Neuron (in vitro differentiated cells): ENCODE data around the gene OBSL1.

Experiments
- H2AFZ ChIP-seq: one replicate; pipeline ENCODE4 v1.6.1; 2013; ENCODE audit warnings: low read depth, mild to moderate bottlenecking, inconsistent platforms, low read length, moderate library complexity
- H3K27me3 ChIP-seq: one replicate; pipeline ENCODE4 v1.6.1; 2013; ENCODE audit warnings: low read length; ENCODE audit not compliant: insufficient read depth
- H3K36me3 ChIP-seq: one replicate; pipeline ENCODE4 v1.6.1; 2013; ENCODE audit warnings: low read length; ENCODE audit not compliant: insufficient read depth
- H3K4me1 ChIP-seq: one replicate; pipeline ENCODE4 v1.6.1; 2013; ENCODE audit warnings: low read length; ENCODE audit not compliant: insufficient read depth
- H3K4me3 ChIP-seq: 2 replicates; pipeline ENCODE4 v1.5.1; 2013; ENCODE audit warnings: mild to moderate bottlenecking, low read length, moderate library complexity
- H3K9me3 ChIP-seq: one replicate; pipeline ENCODE4 v1.6.1; 2013; ENCODE audit warnings: low read length

The OBSL1 gene

DNA sequence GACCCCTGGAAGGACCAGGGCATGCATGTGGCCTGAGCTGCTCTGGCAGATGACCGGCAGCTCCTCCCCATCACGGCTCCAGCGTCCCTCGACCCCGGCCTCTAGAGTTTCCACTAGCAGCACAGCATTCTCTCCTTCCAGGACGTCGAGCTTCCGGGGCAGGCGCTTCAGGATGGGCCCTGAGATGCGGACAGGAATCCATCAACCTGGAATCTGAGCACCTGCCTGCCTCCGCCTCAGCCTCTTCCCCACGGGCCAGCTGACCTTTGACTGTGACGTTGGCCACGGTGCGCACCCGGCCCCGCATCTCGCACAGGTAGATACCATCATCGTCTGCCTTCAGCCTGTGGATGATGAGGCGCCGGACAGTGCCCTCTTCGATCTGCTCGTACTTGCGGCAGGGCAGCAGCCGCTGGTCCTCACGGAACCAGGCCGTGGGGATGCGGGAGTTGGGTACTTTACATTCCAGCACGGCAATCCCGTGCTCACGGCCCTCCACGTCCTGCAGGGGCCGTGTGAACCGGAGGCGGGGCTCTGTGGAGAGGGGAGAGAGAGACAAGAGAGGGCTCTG is 3.5 kb downstream of the OBSL1 start:
- Histone ChIP-seq H2AFZ (no peak overlapping the region), H3K4me1 (peaks cover 11% of the 10 kb centered on the region), H3K9me3 (no peaks in the 10 kb centered on the region), H3K36me3 (peaks cover 38% of the 10 kb centered on the region), H3K4me3 (no peak overlapping the region), H3K27me3 (no peaks in the 10 kb centered on the region)

DNA sequence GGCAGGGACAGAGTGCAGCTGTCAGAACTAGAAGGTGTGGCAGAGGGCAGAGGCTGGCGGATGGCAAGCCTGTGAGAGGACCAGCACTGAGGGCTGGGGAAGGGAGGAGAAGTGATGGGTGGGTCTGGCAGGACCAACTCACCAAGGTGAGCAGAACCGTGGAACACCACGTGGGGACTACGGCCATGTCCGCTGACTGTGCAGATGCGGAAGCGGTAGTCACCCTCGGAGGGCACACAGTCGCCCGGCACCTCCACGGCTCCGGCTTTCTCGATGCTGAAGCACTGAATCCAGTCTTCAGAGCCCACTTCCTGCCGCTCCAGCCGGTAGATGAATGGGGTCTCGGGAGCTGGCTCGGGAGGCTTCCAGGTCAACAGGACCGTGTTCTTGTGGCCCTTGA is 4.2 kb downstream of the OBSL1 start:
- Histone ChIP-seq H2AFZ (no peak overlapping the region), H3K36me3 (peaks cover 42% of the 10 kb centered on the region), H3K9me3 (no peaks in the 10 kb centered on the region), H3K4me1 (peaks cover 10% of the 10 kb centered on the region), H3K4me3 (no peak overlapping the region), H3K27me3 (no peaks in the 10 kb centered on the region)

GRCh38 chr2:219566640-219567039 is 4.7 kb downstream of the OBSL1 start:
- no peaks in the 10 kb centered on the region for H3K27me3 ChIP-seq
- no peaks in the 10 kb centered on the region for H3K9me3 ChIP-seq
- no peak overlapping the region for H3K4me3 ChIP-seq
- peaks cover 9% of the 10 kb centered on the region for H3K4me1 ChIP-seq
- no peak overlapping the region for H2AFZ ChIP-seq
- H3K36me3 ChIP-seq = peaks cover 44% of the 10 kb centered on the region

DNA sequence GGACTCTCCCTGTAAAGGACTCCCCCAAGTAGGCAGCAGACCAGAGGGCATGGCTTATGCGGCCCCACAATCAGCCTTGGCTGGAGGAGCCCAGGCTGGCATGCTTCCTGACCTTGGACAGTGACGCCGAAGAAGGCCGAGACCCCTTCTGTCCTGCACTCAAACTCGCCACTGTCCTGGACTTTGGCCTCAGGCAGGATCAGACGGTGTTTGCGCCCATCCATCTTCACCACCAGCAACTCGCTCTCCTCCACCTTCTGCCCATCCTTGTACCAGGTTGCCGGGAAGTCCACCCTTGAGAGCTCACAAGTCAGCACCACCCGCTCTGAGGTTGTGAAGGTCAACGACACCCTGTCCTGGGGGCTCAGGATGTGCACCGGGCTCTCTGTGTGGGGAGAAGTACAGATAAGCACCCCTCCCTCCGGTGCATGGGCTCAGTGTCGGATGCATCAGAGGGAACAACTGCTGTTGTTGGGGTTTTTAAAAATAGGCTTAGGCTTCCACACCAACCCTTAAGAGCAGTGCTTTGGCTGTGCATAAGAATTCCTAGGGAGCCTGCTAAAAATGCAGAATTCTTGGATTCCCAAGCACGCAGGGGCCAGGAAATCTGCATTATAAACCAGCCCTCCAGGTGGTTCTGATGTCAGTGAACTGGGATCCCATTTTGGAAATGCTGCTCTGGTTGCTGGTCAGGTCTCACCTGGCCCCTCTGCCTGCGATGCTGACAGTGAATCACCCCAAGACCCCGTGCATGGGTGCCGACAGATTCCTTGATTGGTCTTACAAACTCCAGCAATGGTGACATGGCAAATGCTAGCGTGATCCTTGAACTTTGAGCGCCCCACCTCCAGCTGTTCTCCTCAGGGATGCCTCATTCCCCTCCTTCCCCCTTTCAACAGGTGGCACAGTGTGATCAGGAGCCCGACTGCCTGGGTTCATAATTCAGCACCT is 5.9 kb downstream of the OBSL1 start:
- Histone ChIP-seq H3K4me3 (no peak overlapping the region), H2AFZ (no peak overlapping the region), H3K36me3 (peaks cover 53% of the 10 kb centered on the region), H3K4me1 (peaks cover 8% of the 10 kb centered on the region), H3K9me3 (no peaks in the 10 kb centered on the region), H3K27me3 (no peaks in the 10 kb centered on the region)

- Histone ChIP-seq H2AFZ (no peak overlapping the region), H3K36me3 (peaks cover 47% of the 10 kb centered on the region), H3K9me3 (peaks cover 2% of the 10 kb centered on the region), H3K4me1 (peaks cover 4% of the 10 kb centered on the region), H3K27me3 (no peaks in the 10 kb centered on the region), H3K4me3 (no peak overlapping the region)
Observed at GRCh38 chr2:219563271-219563928, 7.9 kb downstream of the OBSL1 start.

DNA sequence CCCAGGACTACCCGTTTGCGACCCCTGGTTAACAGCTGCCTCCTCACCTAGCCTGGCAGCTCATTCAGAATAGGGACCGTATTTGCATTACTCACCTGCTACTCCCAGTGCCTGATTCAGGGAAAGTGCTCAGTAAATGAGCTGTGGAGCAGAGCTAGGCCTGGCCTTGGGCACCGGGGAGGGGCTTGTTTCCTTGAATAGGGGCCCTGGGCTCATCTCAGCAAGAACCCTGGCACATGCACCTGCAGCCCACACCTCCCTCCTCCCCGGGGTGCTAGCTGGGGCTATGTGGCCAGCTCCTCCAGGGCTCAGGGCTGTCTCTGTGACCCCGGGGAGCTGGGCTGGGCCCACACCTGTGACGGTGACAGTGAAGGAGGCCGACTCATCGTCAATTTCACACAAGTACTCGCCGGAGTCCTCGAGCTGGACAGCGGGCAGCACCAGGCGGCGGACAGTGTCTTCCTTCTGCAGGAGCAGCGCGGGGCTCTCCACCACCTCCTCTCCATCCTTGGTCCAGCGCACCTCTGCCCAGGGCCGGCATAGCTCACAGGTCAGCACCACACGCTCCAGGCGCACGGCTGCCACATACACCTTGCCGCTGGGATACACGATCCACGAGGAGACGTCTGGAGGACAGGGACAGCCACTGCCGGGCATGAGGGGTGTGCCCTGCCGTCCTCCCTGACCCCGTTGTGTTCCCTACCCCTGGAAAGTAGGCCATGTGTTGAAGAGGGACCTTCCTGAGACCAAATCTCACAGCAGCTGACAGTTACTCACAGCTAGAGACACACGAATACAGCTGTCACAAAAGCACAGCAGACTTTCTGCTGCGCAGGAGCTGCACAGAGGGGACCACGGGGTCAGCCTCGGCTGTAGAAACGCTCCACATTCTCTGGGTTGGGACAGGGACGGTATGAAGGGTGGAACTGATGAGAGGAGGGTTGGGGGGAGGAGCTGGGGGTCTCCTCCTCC is 9.0 kb downstream of the OBSL1 start:
- peaks cover 44% of the 10 kb centered on the region for H3K36me3 ChIP-seq
- peaks cover 2% of the 10 kb centered on the region for H3K9me3 ChIP-seq
- H3K4me3 ChIP-seq = no peak overlapping the region
- no peak overlapping the region for H2AFZ ChIP-seq
- H3K4me1 ChIP-seq = peaks cover 4% of the 10 kb centered on the region
- no peaks in the 10 kb centered on the region for H3K27me3 ChIP-seq

- H2AFZ ChIP-seq = no peak overlapping the region
- no peaks in the 10 kb centered on the region for H3K27me3 ChIP-seq
- peaks cover 4% of the 10 kb centered on the region for H3K4me1 ChIP-seq
- H3K36me3 ChIP-seq = peaks cover 37% of the 10 kb centered on the region
- H3K4me3 ChIP-seq = no peak overlapping the region
- H3K9me3 ChIP-seq = peaks cover 2% of the 10 kb centered on the region
Observed at GRCh38 chr2:219561179-219562048, 9.9 kb downstream of the OBSL1 start.

DNA sequence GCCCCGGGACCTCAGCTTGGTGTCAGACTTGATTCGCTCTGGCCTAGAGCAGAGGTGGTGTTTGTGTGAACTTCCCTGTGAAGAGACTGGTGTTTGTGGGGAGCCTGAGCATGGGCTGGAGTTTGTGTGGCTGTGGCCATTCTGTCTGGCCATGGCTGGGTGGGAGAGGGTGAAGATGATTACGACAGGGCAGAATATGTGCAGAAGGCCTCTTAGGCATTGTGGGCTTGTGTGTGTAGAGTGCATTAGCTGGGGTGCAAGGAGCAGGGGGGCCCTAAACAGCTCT is 10.5 kb downstream of the OBSL1 start:
- H3K27me3 ChIP-seq = no peaks in the 10 kb centered on the region
- H3K9me3 ChIP-seq = peaks cover 2% of the 10 kb centered on the region
- H2AFZ ChIP-seq = no peak overlapping the region
- peaks cover 4% of the 10 kb centered on the region for H3K4me1 ChIP-seq
- H3K4me3 ChIP-seq = no peak overlapping the region
- peaks cover 34% of the 10 kb centered on the region for H3K36me3 ChIP-seq

GRCh38 chr2:219560037-219560892 is 11.1 kb downstream of the OBSL1 start:
- H3K27me3 ChIP-seq = no peaks in the 10 kb centered on the region
- peaks cover 2% of the 10 kb centered on the region for H3K9me3 ChIP-seq
- no peak overlapping the region for H2AFZ ChIP-seq
- peaks cover 4% of the 10 kb centered on the region for H3K4me1 ChIP-seq
- H3K36me3 ChIP-seq = peaks cover 34% of the 10 kb centered on the region
- H3K4me3 ChIP-seq = no peak overlapping the region

- H3K27me3 ChIP-seq = no peaks in the 10 kb centered on the region
- no peak overlapping the region for H3K4me3 ChIP-seq
- H3K36me3 ChIP-seq = peaks cover 32% of the 10 kb centered on the region
- H3K9me3 ChIP-seq = peaks cover 2% of the 10 kb centered on the region
- H3K4me1 ChIP-seq = peaks cover 4% of the 10 kb centered on the region
- H2AFZ ChIP-seq = no peak overlapping the region
Observed at GRCh38 chr2:219559156-219559915, 12.0 kb downstream of the OBSL1 start.
